GM18870 (cell line): Measurements from ENCODE around the gene U2AF2.
"Not testable (repeated sequence)": the region's sequence is repeated elsewhere in the genome, so short reads cannot be mapped to it uniquely, and the experiment has no call there.

Experiments used
- ATAC-seq: cut with Tn5 transposase; IDR thresholded peaks from one replicate; pipeline ENCODE4 v1.9.1; 2021; ENCODE audit warnings: moderate library complexity; ENCODE audit not compliant: unreplicated experiment

U2AF2 gene

GRCh38 chr19:55703790-55704215 is 49.0 kb downstream of the U2AF2 start:
- no peak for ATAC-seq

DNA sequence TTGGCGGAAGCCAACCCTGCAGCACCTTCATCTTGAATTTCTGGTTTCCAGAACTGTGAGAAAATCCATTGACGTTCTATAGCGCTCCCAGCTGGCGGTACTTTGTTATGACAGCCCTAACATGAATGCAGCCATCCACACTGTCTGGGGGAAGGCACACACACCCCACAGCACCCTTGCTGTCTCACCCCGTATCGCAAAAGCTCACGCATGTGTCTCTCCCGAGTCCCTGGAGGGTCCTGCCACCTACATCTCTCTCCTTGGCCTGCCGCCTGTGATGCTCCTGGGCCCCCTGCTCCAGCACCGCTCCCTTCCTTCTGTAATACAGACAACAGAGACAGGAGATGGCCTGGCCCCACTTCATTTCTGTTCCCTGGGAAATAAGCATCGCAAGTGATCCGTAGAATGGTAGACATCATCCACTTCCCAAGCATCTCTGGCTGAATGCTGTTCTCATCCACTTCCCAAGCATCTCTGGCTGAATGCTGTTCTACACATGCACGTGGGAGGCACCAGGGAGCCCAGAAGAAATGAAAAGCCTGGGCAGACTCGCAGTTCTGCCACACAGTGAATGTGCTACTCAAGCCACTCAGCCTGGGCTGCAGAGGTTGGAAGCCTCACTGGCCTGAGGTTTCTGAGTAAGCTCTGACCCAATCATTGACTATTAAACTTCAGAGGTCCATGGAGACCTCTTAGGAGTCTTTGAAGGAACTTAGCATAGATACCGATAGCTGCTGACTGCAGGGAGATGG is 49.8 kb downstream of the U2AF2 start:
- no peak for ATAC-seq

DNA sequence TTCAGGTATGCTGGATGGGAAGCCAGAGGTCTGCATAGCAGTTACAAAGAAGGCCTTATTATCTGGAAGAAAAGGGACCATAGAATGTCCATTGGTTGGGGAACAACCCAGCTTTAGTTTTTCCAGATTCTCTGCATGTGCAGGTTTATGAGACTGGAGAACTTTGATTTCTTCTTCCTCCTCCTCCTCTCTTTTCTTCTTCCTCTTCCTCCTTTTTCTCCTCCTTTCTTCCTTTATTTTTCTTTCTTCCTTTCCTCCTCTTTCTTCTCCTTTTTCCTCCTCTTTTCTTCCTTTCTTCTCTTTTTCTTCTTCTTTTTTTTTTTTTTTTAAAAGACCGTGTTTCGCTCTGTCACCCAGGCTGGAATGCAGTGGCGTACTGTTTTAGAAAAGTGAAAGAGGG is 51.1 kb downstream of the U2AF2 start:
- no peak for ATAC-seq

DNA sequence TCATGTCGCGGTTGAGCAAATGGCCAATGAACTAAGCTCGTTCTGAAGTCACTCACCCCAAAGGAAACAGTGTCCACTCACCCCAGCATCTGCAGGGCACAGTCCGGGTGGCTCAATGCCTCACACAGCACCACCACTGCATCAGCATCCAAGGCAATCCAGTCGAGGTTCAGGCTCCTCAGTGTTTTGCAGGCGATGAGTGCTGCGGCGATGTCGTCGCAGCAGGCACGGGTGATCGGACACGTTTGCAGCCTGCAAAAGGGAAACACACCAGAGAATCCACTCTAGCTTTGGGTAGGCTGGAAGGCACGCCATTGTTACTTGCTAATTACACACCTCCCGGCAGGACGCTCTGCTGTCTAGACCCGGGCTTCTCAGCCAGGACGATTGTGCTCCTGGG is 56.9 kb downstream of the U2AF2 start:
- ATAC-seq: no peak

GRCh38 chr19:55712804-55713631 is 58.2 kb downstream of the U2AF2 start:
- no peak for ATAC-seq

GRCh38 chr19:55716531-55716930 is 61.7 kb downstream of the U2AF2 start:
- ATAC-seq: no peak

DNA sequence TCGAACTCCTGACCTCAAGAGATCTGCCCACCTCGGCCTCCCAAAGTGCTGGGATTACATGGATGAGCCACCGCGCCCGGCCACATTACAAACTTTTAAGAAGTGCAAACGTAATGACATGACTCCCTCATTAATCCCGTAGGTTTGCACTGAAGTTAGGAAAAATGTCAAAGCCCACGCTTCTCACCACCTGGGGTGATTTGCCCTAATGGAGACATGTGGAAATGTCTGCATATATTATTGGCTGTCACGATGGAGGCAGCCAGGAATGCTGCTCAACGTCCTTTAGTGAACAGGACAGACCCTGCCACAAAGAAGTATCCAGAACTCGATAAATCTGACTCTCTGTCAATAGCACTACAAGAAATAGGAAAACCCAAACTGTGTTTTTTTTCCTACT is 62.4 kb downstream of the U2AF2 start:
- no peak for ATAC-seq

DNA sequence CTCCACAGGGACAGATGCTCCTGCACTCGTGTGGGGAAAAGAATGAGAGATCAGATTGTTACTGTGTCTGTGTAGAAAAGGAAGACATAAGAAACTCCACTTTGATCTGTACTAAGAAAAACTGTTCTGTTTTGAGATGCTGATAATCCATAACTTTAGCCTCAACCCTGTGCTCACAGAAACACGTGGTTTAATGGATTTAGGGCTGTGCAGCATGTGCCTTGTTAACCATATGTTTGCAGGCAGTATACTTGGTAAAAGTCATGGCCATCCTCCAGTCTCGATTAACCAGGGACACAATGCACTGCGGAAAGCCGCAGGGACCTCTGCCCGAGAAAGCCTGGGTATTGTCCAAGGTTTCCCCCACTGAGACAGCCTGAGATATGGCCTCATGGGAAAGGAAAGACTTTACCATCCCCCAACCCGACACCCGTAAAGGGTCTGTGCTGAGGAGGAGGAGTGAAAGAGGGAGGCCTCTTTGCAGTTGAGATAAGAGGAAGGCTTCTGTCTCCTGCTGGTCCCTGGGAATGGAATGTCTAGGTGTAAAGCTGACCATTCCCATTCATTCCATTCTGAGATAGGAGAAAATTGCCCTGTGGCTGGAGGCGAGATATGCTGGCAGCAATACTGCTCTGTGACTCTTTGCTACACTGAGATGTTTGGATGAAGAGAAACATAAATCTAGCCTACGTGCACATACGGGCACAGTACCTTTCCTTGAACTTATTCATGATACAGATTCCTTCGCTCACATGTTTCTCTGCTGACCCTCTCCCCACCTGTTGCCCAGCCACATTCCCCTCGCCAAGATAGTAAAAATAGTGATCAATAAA is 63.3 kb downstream of the U2AF2 start:
- ATAC-seq: not testable (repeated sequence)

DNA sequence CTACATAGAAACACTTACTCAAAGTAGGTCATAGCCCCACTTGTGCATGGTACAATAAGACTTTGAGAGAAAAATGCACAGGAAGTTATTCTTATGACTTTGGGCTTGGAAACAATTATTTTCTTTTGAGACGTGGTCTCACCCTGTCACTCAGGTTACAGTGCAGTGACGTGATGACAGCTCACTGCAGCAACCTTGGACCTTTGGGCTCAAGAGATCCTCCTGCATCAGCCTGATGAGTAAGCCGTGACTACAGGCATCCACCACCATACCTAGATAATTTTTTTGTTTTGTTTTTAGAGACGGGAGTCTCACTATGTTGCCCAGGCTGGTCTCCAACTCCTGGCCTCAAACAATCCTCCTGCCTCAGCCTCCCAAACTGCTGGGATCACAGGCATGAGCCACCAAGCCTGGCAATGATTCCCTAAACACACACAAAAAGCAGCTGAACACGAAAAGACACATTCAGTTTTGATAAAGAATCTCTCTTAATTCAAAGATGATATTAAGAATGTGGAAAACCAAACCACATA is 65.4 kb downstream of the U2AF2 start:
- ATAC-seq: no peak

DNA sequence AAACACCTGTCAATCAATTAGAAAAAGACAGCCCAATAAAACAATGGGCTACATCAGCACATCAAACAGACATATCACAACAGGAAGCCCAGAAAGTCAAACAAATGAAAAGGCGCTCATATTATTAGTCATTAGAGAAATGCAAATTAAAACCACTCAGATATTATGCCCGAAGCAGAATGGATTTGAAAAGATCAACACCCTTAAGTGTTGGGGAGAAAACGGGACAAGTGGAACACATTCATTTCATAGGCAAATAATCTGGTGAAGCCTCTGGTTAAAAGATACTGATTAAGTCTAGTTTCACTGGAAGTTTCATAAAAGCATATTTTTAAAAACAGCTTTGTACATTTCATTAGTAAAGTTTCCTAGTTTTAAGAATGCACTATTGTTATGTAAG is 66.0 kb downstream of the U2AF2 start:
- no peak for ATAC-seq

- ATAC-seq: no peak
These were observed 68.7 kb downstream of the U2AF2 start for GRCh38 chr19:55723491-55723890.
